Mesothelial cell of epicardium (in vitro differentiated cells): ENCODE measurements around the gene SGSM2. TPM values are rescaled to one million over a fixed set of nuclear protein-coding genes. Genes with fewer than 3 reads are reported as not detected.

ENCODE experiments used
- DNase-seq, 2 experiments: peaks; one replicate each; pipeline ENCODE4 v3.0.0; 2021; ENCODE audit warnings: low spot score in 2 of 2; ENCODE audit not compliant: unreplicated experiment in 2 of 2
- H3K27ac Mint-ChIP-seq: 2 replicates; pipeline ENCODE4 v1.8.0; 2021; ENCODE audit warnings: mixed read lengths
- H3K27me3 Mint-ChIP-seq: 2 replicates; pipeline ENCODE4 v1.8.0; 2021; ENCODE audit warnings: low read depth, mixed read lengths
- H3K36me3 Mint-ChIP-seq: 2 replicates; pipeline ENCODE4 v1.8.0; 2021; ENCODE audit warnings: mixed read lengths
- H3K4me1 Mint-ChIP-seq: 2 replicates; pipeline ENCODE4 v1.8.0; 2021; ENCODE audit warnings: mixed read lengths
- H3K4me3 Mint-ChIP-seq: 2 replicates; pipeline ENCODE4 v1.8.0; 2021; ENCODE audit warnings: mild to moderate bottlenecking, moderate library complexity, mixed read lengths
- H3K9me3 Mint-ChIP-seq: 2 replicates; pipeline ENCODE4 v1.8.0; 2021; ENCODE audit warnings: mixed read lengths
- total RNA-seq: library from RNA; stranded (reverse); gene quantifications from 3 replicates; pipeline ENCODE4 v1.2.1, GENCODE V29; 2021
- TF ChIP-seq, protein P1 (sequence below): fragments of 200-600 bp; sonication (generic); IDR thresholded peaks from one replicate; pipeline ENCODE4 v1.5.0; 2021; ENCODE audit warnings: antibody characterized with exemption; ENCODE audit not compliant: unreplicated experiment

The SGSM2 gene
- total RNA-seq, 1 donor from 2014 or later: 79.2 TPM

DNA sequence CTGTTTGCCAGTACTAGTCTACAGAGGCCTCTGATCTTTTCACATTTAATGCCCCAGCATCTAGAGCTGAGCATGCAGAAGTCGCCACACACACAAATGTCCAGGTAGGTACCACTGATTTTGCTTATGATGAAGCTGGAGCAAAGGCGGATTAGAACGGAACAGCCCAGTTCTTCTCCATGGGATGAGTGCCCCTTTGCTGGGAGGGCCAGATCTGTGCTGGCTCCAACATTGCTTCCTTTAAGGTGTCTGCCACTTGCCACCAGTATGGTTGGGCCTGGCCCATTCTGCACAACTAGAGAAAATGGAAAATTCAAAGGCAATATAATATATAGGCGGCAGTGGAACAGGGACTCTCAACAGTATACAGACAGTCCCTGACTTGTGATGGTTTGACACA lies 65.7 kb downstream of the SGSM2 start:
- Mint-ChIP-seq H3K4me3 (peak overlapping the region; percentile 67), H3K27ac (peak overlapping the region; percentile 16), H3K9me3 (no peaks in the 10 kb centered on the region), H3K36me3 (no peaks in the 10 kb centered on the region), H3K4me1 (peaks cover 24% of the 10 kb centered on the region), H3K27me3 (no peaks in the 10 kb centered on the region)
- DNase-seq: no peak
- TF ChIP-seq, protein P1, sequence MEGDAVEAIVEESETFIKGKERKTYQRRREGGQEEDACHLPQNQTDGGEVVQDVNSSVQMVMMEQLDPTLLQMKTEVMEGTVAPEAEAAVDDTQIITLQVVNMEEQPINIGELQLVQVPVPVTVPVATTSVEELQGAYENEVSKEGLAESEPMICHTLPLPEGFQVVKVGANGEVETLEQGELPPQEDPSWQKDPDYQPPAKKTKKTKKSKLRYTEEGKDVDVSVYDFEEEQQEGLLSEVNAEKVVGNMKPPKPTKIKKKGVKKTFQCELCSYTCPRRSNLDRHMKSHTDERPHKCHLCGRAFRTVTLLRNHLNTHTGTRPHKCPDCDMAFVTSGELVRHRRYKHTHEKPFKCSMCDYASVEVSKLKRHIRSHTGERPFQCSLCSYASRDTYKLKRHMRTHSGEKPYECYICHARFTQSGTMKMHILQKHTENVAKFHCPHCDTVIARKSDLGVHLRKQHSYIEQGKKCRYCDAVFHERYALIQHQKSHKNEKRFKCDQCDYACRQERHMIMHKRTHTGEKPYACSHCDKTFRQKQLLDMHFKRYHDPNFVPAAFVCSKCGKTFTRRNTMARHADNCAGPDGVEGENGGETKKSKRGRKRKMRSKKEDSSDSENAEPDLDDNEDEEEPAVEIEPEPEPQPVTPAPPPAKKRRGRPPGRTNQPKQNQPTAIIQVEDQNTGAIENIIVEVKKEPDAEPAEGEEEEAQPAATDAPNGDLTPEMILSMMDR: no peak

DNA sequence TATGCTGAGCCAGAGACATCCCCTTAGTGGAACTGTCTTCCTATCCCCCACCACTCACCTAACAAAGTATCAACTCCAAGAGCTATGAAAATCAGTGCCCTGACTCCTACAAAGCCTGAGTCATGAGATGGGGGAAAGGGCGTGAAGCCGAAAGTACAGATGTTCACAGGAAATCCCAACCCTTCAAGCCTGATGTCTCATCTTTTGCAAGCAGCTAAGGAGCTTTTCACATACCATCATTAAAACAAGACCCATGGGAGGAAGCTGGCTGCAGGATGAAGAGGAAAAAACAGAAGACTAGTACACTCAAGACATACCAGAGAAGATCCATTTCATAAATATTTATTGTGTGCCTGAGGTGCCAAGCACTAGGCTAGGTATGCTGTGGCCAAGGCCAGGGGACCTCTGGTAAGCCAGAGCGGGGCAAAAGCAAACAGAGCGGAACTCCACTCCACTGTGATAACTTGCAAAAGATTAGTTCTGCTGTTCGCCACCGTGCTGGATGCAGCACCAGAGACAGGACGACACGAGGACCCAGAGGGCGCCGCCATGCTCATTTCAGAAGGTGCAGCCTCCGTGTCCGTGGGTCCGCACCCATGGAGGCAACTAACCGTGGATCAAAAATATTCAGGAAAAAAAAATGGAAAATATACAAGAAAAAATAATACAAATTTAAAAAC lies 68.1 kb downstream of the SGSM2 start:
- DNase-seq: no peak
- Mint-ChIP-seq H3K4me1 (peaks cover 13% of the 10 kb centered on the region), H3K36me3 (no peaks in the 10 kb centered on the region), H3K9me3 (no peaks in the 10 kb centered on the region), H3K27me3 (no peaks in the 10 kb centered on the region), H3K27ac (no peak overlapping the region), H3K4me3 (no peak overlapping the region)
- TF ChIP-seq, protein P1: no peak

DNA sequence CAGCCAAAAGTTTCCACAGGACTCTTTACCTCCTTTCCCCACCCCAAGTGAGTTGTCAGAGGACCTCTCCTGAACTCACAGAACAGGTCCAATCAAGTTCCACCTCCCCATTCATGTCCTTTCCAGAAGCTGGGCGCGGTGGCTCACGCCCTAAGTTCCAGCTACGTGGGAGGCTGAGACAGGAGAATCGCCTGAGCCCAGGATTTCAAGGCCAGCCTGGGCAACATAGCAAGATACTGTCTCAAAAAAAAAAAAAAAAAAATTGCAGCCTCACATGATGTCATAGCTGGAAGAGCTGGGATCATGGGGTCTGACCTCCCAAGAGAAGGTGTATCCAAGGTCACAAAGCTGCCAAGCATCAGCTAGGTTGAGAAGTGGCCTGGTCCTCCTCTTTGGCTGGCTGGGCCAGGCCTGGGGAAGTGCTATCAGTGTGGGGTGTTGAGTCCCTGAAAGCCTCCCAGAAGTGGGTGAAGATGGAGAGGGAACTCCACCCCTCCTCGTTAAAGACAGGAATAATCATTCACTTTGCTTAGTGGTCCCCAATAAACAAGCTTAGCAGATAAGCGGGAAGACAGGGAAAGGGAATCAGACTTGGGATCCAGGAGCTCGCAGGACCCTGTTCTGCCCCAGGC lies 69.1 kb downstream of the SGSM2 start:
- Mint-ChIP-seq H3K36me3 (peaks cover 6% of the 10 kb centered on the region), H3K27ac (peak overlapping the region; percentile 68), H3K9me3 (no peaks in the 10 kb centered on the region), H3K27me3 (no peaks in the 10 kb centered on the region), H3K4me1 (peaks cover 13% of the 10 kb centered on the region), H3K4me3 (no peak overlapping the region)
- TF ChIP-seq, protein P1: no peak
- DNase-seq: no peak

DNA sequence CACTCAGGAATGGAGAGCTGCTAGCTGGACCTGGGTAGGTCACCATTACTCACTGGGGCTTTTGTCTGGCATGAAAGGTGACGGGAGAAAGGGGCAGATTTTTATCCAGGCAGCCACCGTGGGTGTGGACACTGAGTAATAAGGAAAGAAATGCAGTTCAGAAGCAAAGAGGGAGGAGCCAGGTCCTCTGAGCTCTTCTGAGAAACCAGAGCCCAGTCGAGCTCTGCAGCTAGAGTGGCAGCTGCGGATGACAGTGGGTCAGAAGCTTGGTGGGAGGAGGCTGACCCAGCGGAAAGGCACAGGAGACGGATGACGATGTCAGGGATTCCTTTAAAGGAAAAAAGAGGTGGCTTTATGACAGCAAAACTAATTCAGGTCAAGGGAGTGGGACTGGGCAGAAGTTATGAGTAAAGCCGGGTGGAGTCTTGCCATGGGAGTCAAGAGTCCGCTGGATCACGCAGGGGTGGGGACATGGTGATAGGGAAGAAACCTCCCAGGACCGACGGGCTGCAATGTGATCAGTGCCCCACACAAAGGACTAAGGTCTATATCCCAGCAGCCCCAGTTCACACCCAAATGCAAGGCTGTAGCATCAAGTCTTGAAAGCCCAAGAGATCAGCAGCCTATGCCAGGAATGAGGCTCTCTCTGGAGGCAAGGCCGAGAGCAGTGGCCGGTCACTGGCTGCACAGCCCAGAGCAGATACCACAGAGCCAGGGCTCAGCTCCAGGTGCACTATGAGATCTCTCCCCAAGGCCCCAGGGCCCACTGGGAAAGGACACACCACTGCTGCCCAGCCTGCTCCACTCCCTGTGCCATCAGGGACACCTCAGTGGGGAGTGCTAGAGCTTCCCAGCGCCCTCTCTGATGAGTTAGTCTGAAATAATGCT lies 69.8 kb downstream of the SGSM2 start:
- TF ChIP-seq, protein P1: no peak
- no peaks in the 10 kb centered on the region for H3K27me3 Mint-ChIP-seq
- DNase-seq: no peak
- H3K27ac Mint-ChIP-seq: peak overlapping the region; percentile 68
- H3K4me1 Mint-ChIP-seq: peaks cover 13% of the 10 kb centered on the region
- H3K9me3 Mint-ChIP-seq: no peaks in the 10 kb centered on the region
- H3K4me3 Mint-ChIP-seq: no peak overlapping the region
- H3K36me3 Mint-ChIP-seq: peaks cover 6% of the 10 kb centered on the region

DNA sequence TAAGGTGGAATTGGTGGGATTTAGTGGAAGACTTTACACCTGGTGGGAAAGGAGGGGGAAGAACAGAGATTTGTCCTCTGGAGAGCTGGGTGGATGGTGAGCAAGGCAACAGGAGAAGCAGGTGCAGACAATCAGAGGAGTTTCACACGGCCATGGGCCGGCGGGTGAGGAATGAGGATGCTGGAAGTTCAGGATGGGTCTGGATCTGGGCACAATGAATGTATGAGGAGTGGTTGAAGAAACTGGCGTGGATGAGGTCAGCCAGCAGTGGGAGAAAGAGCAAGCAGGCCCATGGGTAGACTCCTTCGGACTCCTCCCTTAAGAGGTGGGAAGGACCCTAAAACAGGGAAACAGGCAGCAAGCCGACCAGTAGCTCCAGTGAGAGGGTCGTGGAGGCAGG lies 73.7 kb downstream of the SGSM2 start:
- Mint-ChIP-seq H3K27ac (no peak overlapping the region), H3K4me1 (peaks cover 9% of the 10 kb centered on the region)
- TF ChIP-seq, protein P1: no peak

More for the DNA sequence above, 73.7 kb downstream of the SGSM2 start:
- DNase-seq: no peak
- H3K27me3 Mint-ChIP-seq: no peaks in the 10 kb centered on the region
- H3K4me3 Mint-ChIP-seq: no peak overlapping the region
- no peaks in the 10 kb centered on the region for H3K9me3 Mint-ChIP-seq
- H3K36me3 Mint-ChIP-seq: peaks cover 10% of the 10 kb centered on the region
